Measurements from ENCODE around the gene SMARCC1.

SMARCC1 gene

GRCh38 chr3:47588587-47588986 lies 193.1 kb downstream of the SMARCC1 start:
- no peak for DNase-seq (ENCODE audit: low spot score)
- no peak for TF ChIP-seq CTCF (IDR thresholded peaks at IDR 0.05; ENCODE audit: extremely low read depth, missing control alignments)

GRCh38 chr3:47588053-47588452 lies 193.6 kb downstream of the SMARCC1 start:
- no peak for TF ChIP-seq CTCF (IDR thresholded peaks at IDR 0.05; ENCODE audit: extremely low read depth, missing control alignments)
- no peak for DNase-seq (ENCODE audit: low spot score)

DNA sequence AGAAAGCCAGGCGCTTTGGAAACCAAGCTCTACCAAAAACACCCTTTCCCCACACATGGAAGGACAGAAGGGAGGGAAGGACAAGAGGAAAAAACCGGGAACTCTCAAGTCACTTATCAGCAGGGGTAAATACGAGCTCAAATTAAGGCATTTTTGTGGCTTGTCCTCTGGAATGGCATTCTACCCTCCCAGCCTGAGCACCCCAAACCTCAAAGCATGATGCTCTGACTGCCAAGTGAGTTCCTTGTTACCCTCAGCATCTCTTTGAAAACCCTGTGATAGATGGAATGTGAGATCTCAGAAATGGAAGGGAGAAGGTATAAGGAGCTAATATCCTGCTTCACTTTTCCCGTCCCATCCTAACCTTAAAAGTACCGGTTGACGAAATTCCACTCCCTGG lies 194.9 kb downstream of the SMARCC1 start:
- no peak for DNase-seq (ENCODE audit: low spot score)
- TF ChIP-seq CTCF (IDR thresholded peaks at IDR 0.05; ENCODE audit: extremely low read depth, missing control alignments) = no peak

- no peak for DNase-seq (ENCODE audit: low spot score)
- TF ChIP-seq CTCF (IDR thresholded peaks at IDR 0.05; ENCODE audit: extremely low read depth, missing control alignments) = no peak
Observed at GRCh38 chr3:47583320-47584075, 198.2 kb downstream of the SMARCC1 start.

DNA sequence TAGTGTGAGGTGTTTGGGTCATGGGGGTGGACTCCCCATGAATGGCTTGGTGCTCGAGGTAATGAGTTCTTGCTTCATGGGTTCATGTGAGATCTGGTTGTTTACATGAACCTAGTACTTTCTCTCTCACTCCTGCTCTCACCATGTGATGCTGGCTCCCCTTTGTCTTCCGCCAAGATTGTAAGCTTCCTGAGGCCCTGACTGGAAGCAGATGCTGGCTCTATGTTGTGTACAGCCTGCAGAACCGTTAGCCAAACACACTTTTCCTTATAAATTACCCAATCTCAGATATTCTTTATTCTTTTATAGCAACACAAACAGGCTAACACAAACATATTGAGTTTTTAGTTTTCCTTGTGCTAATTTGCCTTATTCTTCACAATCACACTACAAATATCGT lies 199.9 kb downstream of the SMARCC1 start:
- no peak for TF ChIP-seq CTCF (IDR thresholded peaks at IDR 0.05; ENCODE audit: extremely low read depth, missing control alignments)
- DNase-seq (ENCODE audit: low spot score) = no peak

- DNase-seq (ENCODE audit: low spot score) = no peak
- TF ChIP-seq CTCF (IDR thresholded peaks at IDR 0.05; ENCODE audit: extremely low read depth, missing control alignments) = no peak
Observed at GRCh38 chr3:47581422-47581821, 200.3 kb downstream of the SMARCC1 start.

- TF ChIP-seq CTCF (IDR thresholded peaks at IDR 0.05; ENCODE audit: extremely low read depth, missing control alignments) = no peak
- no peak for DNase-seq (ENCODE audit: low spot score)
Observed at GRCh38 chr3:47580481-47580880, 201.2 kb downstream of the SMARCC1 start.

Measured in GM20000 (cell line).